ENCODE measurements around the gene XRN2. TPM values are rescaled to one million over a fixed set of nuclear protein-coding genes. Genes with fewer than 3 reads are reported as not detected.

The XRN2 gene
- total and polyA plus RNA-seq, 2 of the 13 experiments (the other 11 are each of a cell fraction or from before 2014, with no cell fraction given), result 90.3 to 171 TPM

GRCh38 chr20:21301940-21302663 lies 1.0 kb upstream of the XRN2 start:
- H3K27ac ChIP-seq (ENCODE audit: extremely low read length, insufficient read depth, low read length), result peak overlapping the region; percentile 88
- ChIA-PET CTCF (ENCODE audit: low intra/inter-chr PET ratio, low total read pairs) (no interaction called here), POLR2A (interaction anchor here (0.5 to 2.3 kb wide), 11 partner anchors 10 to 167 kb away, joined by 3 to 18 read pairs (median 6); no protein-coding TSS in a partner anchor)
- no peaks in the 10 kb centered on the region; a peak in 1 of 5 replicates for H3K36me3 ChIP-seq (replicated peaks in 1 of 2; ENCODE audit: control insufficient read depth in 1 of 2, insufficient read depth in 2 of 2, low read length in 2 of 2)
- peaks cover 0 to 3% of the 10 kb centered on the region in 2 experiments; a peak in 1 of 5 replicates for H3K27me3 ChIP-seq (ENCODE audit: control insufficient read depth in 1 of 2, insufficient read depth in 2 of 2, low read length in 2 of 2)
- H2AFZ ChIP-seq (ENCODE audit: low read length), result peak overlapping the region; percentile 55
- intact Hi-C loops (cut with micrococcal nuclease; ENCODE audit: unreplicated experiment), result loop anchor here (2.0 to 5.0 kb wide), 4 partner anchors 37 to 590 kb away; partner anchors contain the start of gene RALGAPA2
- no peak for FAIRE-seq
- peaks cover 29% of the 10 kb centered on the region for H3K4me1 ChIP-seq (ENCODE audit: insufficient read depth, low read length)
- 45% methylated on average over 9 of the region's 9 CpGs for WGBS (ENCODE audit: low lambda C conversion rate)
- peak overlapping the region; percentile 92 for H3K9ac ChIP-seq (ENCODE audit: insufficient read depth, low read depth, low read length)
- DNase-seq (ENCODE audit: low spot score), result no peak
- H3K9me3 ChIP-seq (ENCODE audit: low read length), result no peaks in the 10 kb centered on the region
- peak overlapping the region; percentile 79 to 88 (median 81) for H3K4me3 ChIP-seq (replicated peaks in 1 of 3; ENCODE audit: insufficient read depth in 1 of 3, low read depth in 2 of 3, low read length in 3 of 3)
- H3K4me2 ChIP-seq (ENCODE audit: low read depth, low read length), result peak overlapping the region; percentile 96
- peaks cover 32% of the 10 kb centered on the region for H3K79me2 ChIP-seq (ENCODE audit: insufficient read depth, low read length)
- H4K20me1 ChIP-seq (ENCODE audit: insufficient read depth, low read length), result peaks cover 17% of the 10 kb centered on the region
- BruUV-seq (replicated peaks), result no TSS peak
- in situ Hi-C loops (cut with HindIII; ENCODE audit: extremely low pct_ligation_motif_present, low pct_unique_long_range_greater_than_20kb), result no loop called here
- ATAC-seq, result no peak
- TF ChIP-seq TFDP2 (CRISPR knock-in tag; IDR thresholded peaks at IDR 0.05) (no peak), SIX1 (CRISPR knock-in tag; IDR thresholded peaks at IDR 0.05; ENCODE audit: borderline replicate concordance) (no peak), FOXK2 (IDR thresholded peaks at IDR 0.05) (no peak), ELF1 (CRISPR knock-in tag; IDR thresholded peaks at IDR 0.05) (peak; percentile 8; the same call in 1 of the 2 replicates), RELA (CRISPR knock-in tag; IDR thresholded peaks at IDR 0.05) (no peak), PPARG (CRISPR knock-in tag; conservative IDR thresholded peaks at IDR 0.05) (no peak), ZNF263 (CRISPR knock-in tag; IDR thresholded peaks at IDR 0.05) (no peak), ZNF512B (CRISPR knock-in tag; IDR thresholded peaks at IDR 0.05; ENCODE audit: borderline replicate concordance) (0 out of 2 replicates have a peak, but pooled peaks have one; percentile 10), CHCHD3 (CRISPR knock-in tag; IDR thresholded peaks at IDR 0.05) (no peak), NCOA5 (CRISPR knock-in tag; IDR thresholded peaks at IDR 0.05) (0 out of 2 replicates have a peak, but pooled peaks have one; percentile 66), ZSCAN9 (CRISPR knock-in tag; IDR thresholded peaks at IDR 0.05; ENCODE audit: borderline replicate concordance) (no peak; the same call in 1 of the 2 replicates), SMAD9 (CRISPR knock-in tag; IDR thresholded peaks at IDR 0.05) (no peak), HDAC6 (IDR thresholded peaks at IDR 0.05; ENCODE audit: low read depth, low read length) (no peak), ZNF3 (CRISPR knock-in tag; IDR thresholded peaks at IDR 0.05) (no peak), FOXO4 (CRISPR knock-in tag; conservative IDR thresholded peaks at IDR 0.05) (0 out of 2 replicates have a peak, but pooled peaks have one; percentile 65), ZBTB14 (CRISPR knock-in tag; IDR thresholded peaks at IDR 0.05) (no peak), ZC3H4 (CRISPR knock-in tag; IDR thresholded peaks at IDR 0.05; ENCODE audit: borderline replicate concordance) (peak; percentile 45; the same call in 1 of the 2 replicates), ZNF34 (CRISPR knock-in tag; IDR thresholded peaks at IDR 0.05; ENCODE audit: borderline replicate concordance) (no peak)

Measured in HepG2 (cell line).